HL-60 (cell line): ENCODE measurements around the gene HPN.

Experiments used
- DNase-seq, 2 experiments: peaks; one replicate each; pipeline ENCODE4 v3.0.0-alpha.2; 2010 to 2020; ENCODE audit warnings: low read depth in 1 of 2, low spot score in 1 of 2
- H3K27ac ChIP-seq: fragments of 250-450 bp; sonication (Bioruptor Pico); replicated peaks from 2 replicates; pipeline ENCODE4 v1.5.1; 2020; ENCODE audit warnings: mild to moderate bottlenecking, moderate library complexity
- H3K27me3 ChIP-seq: fragments of 250-450 bp; sonication (Bioruptor Pico); 2 replicates; pipeline ENCODE4 v1.5.1; 2021; ENCODE audit warnings: mild to moderate bottlenecking, moderate library complexity; ENCODE audit not compliant: insufficient read depth, poor library complexity, severe bottlenecking
- H3K4me3 ChIP-seq: replicated peaks from 2 replicates; pipeline ENCODE4 v1.5.1; 2011; ENCODE audit warnings: mild to moderate bottlenecking, control low read depth, low read length; ENCODE audit not compliant: insufficient read depth
- CTCF ChIP-seq: IDR thresholded peaks from one replicate; pipeline ENCODE4 v1.5.1; 2011; ENCODE audit warnings: low read length, control low read depth, inconsistent platforms; ENCODE audit not compliant: insufficient read depth
- GABPA ChIP-seq: IDR thresholded peaks from 2 replicates; pipeline ENCODE4 v1.6.1; 2012; ENCODE audit warnings: low read depth
- POLR2AphosphoS5 ChIP-seq: IDR thresholded peaks from 2 replicates; pipeline ENCODE4 v1.6.1; 2012; ENCODE audit warnings: low read depth
- REST ChIP-seq: IDR thresholded peaks from 2 replicates; pipeline ENCODE4 v1.6.1; 2012; ENCODE audit warnings: low read depth; ENCODE audit not compliant: insufficient replicate concordance
- SPI1 ChIP-seq: IDR thresholded peaks from 2 replicates; pipeline ENCODE4 v1.6.1; 2012; ENCODE audit warnings: low read depth, mild to moderate bottlenecking, borderline replicate concordance

HPN gene

GRCh38 chr19:35109395-35110112, 68.0 kb downstream of the HPN start:
- DNase-seq = no peak
- no peaks in the 10 kb centered on the region for H3K27me3 ChIP-seq
- no peak overlapping the region for H3K27ac ChIP-seq
- H3K4me3 ChIP-seq = no peak overlapping the region
- TF ChIP-seq GABPA (no peak), POLR2AphosphoS5 (no peak)

- no peak overlapping the region for H3K4me3 ChIP-seq
- no peak for TF ChIP-seq POLR2AphosphoS5
- no peak for TF ChIP-seq SPI1
- no peak for TF ChIP-seq CTCF
- TF ChIP-seq REST = no peak
- TF ChIP-seq GABPA = no peak
- no peak overlapping the region for H3K27ac ChIP-seq
- DNase-seq = no peak
- H3K27me3 ChIP-seq = no peaks in the 10 kb centered on the region
These were observed 69.5 kb downstream of the HPN start for GRCh38 chr19:35110974-35111373.

GRCh38 chr19:35112995-35113688, 71.6 kb downstream of the HPN start:
- Histone ChIP-seq H3K27me3 (no peaks in the 10 kb centered on the region), H3K4me3 (no peak overlapping the region), H3K27ac (no peak overlapping the region)
- TF ChIP-seq CTCF = no peak
- TF ChIP-seq POLR2AphosphoS5 = no peak
- TF ChIP-seq GABPA = no peak
- TF ChIP-seq REST = no peak
- no peak for TF ChIP-seq SPI1
- no peak for DNase-seq

GRCh38 chr19:35114353-35115176, 73.0 kb downstream of the HPN start:
- Histone ChIP-seq H3K27ac (no peak overlapping the region), H3K4me3 (no peak overlapping the region), H3K27me3 (no peaks in the 10 kb centered on the region)
- peak in 1 of 2 experiments; percentile 15 for DNase-seq
- TF ChIP-seq POLR2AphosphoS5 (no peak), SPI1 (no peak), CTCF (peak; percentile 66)
